ENCODE measurements around the gene EGFR.

The EGFR gene

GRCh38 chr7:55199418-55199817, 180.6 kb downstream of the EGFR start:
- no peak for TF ChIP-seq OSR1 (CRISPR knock-in tag; IDR thresholded peaks at IDR 0.05)
- TF ChIP-seq ESRRG (CRISPR knock-in tag; IDR thresholded peaks at IDR 0.05), result no peak
- no peak for TF ChIP-seq BACH2 (CRISPR knock-in tag; IDR thresholded peaks at IDR 0.05; ENCODE audit: borderline replicate concordance)
- TF ChIP-seq, protein P1, sequence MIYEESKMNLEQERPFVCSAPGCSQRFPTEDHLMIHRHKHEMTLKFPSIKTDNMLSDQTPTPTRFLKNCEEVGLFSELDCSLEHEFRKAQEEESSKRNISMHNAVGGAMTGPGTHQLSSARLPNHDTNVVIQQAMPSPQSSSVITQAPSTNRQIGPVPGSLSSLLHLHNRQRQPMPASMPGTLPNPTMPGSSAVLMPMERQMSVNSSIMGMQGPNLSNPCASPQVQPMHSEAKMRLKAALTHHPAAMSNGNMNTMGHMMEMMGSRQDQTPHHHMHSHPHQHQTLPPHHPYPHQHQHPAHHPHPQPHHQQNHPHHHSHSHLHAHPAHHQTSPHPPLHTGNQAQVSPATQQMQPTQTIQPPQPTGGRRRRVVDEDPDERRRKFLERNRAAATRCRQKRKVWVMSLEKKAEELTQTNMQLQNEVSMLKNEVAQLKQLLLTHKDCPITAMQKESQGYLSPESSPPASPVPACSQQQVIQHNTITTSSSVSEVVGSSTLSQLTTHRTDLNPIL (CRISPR knock-in tag; IDR thresholded peaks at IDR 0.05; ENCODE audit: low read depth), result no peak
- TF ChIP-seq TSHZ2 (CRISPR knock-in tag; IDR thresholded peaks at IDR 0.05), result no peak
- TF ChIP-seq ZNF565 (CRISPR knock-in tag; conservative IDR thresholded peaks at IDR 0.05; ENCODE audit: low read depth), result no peak
- ATAC-seq, result no peak

GRCh38 chr7:55200441-55200840, 181.6 kb downstream of the EGFR start:
- no peak for ATAC-seq
- TF ChIP-seq CSRNP3 (CRISPR knock-in tag; IDR thresholded peaks at IDR 0.05), result no peak
- TF ChIP-seq PPARA (CRISPR knock-in tag; IDR thresholded peaks at IDR 0.05; ENCODE audit: borderline replicate concordance), result no peak
- no peak for TF ChIP-seq ZFP30 (CRISPR knock-in tag; IDR thresholded peaks at IDR 0.05)
- no peak for TF ChIP-seq POU6F1 (CRISPR knock-in tag; IDR thresholded peaks at IDR 0.05; ENCODE audit: borderline replicate concordance, low read depth)
- TF ChIP-seq ESRRG (CRISPR knock-in tag; IDR thresholded peaks at IDR 0.05), result no peak
- TF ChIP-seq BACH2 (CRISPR knock-in tag; IDR thresholded peaks at IDR 0.05; ENCODE audit: borderline replicate concordance), result no peak
- TF ChIP-seq, protein P1 (CRISPR knock-in tag; IDR thresholded peaks at IDR 0.05; ENCODE audit: low read depth), result no peak
- TF ChIP-seq ZC3H10 (CRISPR knock-in tag; IDR thresholded peaks at IDR 0.05), result no peak
- TF ChIP-seq TCF4 (CRISPR knock-in tag; IDR thresholded peaks at IDR 0.05; ENCODE audit: borderline replicate concordance), result no peak
- TF ChIP-seq ARNTL (CRISPR knock-in tag; IDR thresholded peaks at IDR 0.05; ENCODE audit: borderline replicate concordance, low read depth), result no peak

- ATAC-seq, result no peak
- TF ChIP-seq ZNF565 (CRISPR knock-in tag; conservative IDR thresholded peaks at IDR 0.05; ENCODE audit: low read depth) (no peak), TOX (CRISPR knock-in tag; IDR thresholded peaks at IDR 0.05; ENCODE audit: borderline replicate concordance) (no peak), TSHZ2 (CRISPR knock-in tag; IDR thresholded peaks at IDR 0.05) (no peak), TCF4 (CRISPR knock-in tag; IDR thresholded peaks at IDR 0.05; ENCODE audit: borderline replicate concordance) (no peak), ZFP3 (CRISPR knock-in tag; IDR thresholded peaks at IDR 0.05) (no peak), POU6F1 (CRISPR knock-in tag; IDR thresholded peaks at IDR 0.05; ENCODE audit: borderline replicate concordance, low read depth) (no peak), CSDC2 (CRISPR knock-in tag; IDR thresholded peaks at IDR 0.05) (no peak), ZC3H10 (CRISPR knock-in tag; IDR thresholded peaks at IDR 0.05) (no peak), RARB (CRISPR knock-in tag; IDR thresholded peaks at IDR 0.05) (no peak), CSRNP3 (CRISPR knock-in tag; IDR thresholded peaks at IDR 0.05) (no peak), PPARA (CRISPR knock-in tag; IDR thresholded peaks at IDR 0.05; ENCODE audit: borderline replicate concordance) (no peak), SNAI2 (CRISPR knock-in tag; IDR thresholded peaks at IDR 0.05) (no peak), ARNTL (CRISPR knock-in tag; IDR thresholded peaks at IDR 0.05; ENCODE audit: borderline replicate concordance, low read depth) (no peak)
- TF ChIP-seq, protein P1 (CRISPR knock-in tag; IDR thresholded peaks at IDR 0.05; ENCODE audit: low read depth), result no peak
These were observed 183.5 kb downstream of the EGFR start for GRCh38 chr7:55202150-55202913.

All from SK-N-SH treated with all-trans-retinoic acid at 6 μM for 48 hours (cell line).